GM19025 (cell line): Measurements from ENCODE around the gene C6orf118.

ENCODE experiments used
- ATAC-seq: cut with Tn5 transposase; IDR thresholded peaks from one replicate; pipeline ENCODE4 v1.9.1; 2021; ENCODE audit warnings: mild to moderate bottlenecking, low read depth, moderate library complexity; ENCODE audit not compliant: unreplicated experiment

The C6orf118 gene

GRCh38 chr6:165308926-165309731 lies at the start of gene C6orf118:
Gene C6orf118, minus strand, starts transcription at chr6:165309605. Its CDS starts 19 bp downstream, at chr6:165309586.
- no peak for ATAC-seq

GRCh38 chr6:165345700-165346099 lies 36.3 kb upstream of the C6orf118 start:
- no peak for ATAC-seq

DNA sequence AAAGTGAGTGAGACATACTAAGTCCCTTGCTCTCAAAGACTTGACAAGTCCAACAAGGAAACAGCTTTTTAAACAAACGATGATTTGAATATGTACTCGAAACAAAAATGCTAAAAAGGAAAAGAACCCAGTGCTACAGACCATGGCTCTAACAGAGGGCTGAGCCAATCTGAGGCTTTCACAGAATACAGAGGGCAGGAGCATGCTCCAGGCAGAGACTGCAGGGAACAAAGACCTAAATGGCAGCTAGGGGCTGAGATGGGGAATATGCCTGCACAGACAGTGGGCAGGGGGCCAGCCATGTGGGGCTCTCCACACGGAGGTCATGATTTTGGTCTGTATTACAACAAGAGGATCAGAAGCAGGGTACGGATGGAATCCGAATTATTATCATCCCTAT lies 31.1 kb upstream of the C6orf118 start:
- no peak for ATAC-seq

DNA sequence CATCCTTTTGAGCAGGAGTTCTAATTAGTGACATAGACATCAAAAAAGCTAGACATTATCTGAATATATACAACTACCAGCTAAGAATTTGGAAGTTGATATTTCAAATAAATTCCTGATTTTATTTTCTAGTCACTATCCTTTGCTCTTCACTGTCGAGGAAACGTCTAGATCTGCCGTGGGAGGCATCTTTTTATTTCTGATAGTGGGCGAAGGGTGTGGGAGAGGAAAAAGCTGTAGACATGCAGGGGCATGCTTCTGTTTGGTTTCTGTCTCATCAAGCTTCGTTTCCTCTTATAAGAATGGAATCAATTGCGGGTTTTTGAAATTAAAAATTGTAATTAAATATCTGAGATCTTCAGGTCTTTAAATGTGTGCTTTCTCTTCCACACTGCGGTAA lies 16.2 kb upstream of the C6orf118 start:
- ATAC-seq: no peak

GRCh38 chr6:165321555-165322145 lies 12.2 kb upstream of the C6orf118 start:
- no peak for ATAC-seq

DNA sequence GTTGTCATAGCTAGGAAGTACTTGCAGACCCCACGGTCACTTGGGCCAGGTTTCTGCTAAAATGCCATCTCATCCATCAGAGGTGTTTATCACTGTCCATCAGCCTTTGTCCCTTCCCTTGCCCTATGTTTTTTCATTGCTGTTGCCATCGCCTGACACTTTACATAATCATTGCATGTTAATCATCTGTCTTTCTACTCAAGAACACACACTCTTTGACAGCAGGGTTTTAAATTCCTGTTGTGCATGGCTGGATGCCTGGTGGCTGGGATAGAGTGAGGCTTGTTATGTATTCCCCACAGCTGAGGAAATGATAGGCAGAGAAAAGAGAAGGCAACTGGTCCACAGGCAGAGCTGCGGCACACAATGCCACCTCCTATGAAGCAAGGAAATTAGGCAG lies 11.7 kb upstream of the C6orf118 start:
- no peak for ATAC-seq

DNA sequence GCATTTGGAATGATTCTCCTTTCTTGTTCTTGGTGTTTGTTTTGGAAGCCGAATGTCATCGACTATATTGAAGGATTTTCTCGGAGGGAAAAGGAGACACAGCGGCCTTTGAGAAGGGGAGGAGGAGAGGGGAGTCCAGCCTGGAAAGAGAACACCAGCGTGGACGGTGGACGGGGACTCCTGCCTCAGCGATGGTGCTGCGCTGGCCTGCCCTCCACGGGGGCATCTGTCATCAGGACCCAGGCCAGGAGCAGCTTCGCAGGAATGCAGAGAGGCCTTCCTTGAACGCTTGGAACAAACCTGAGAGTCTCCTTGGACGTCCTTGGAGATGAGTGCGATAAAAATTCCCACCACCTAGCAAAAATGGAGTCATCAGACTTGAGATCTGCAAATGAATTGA lies 8.3 kb upstream of the C6orf118 start:
- no peak for ATAC-seq

DNA sequence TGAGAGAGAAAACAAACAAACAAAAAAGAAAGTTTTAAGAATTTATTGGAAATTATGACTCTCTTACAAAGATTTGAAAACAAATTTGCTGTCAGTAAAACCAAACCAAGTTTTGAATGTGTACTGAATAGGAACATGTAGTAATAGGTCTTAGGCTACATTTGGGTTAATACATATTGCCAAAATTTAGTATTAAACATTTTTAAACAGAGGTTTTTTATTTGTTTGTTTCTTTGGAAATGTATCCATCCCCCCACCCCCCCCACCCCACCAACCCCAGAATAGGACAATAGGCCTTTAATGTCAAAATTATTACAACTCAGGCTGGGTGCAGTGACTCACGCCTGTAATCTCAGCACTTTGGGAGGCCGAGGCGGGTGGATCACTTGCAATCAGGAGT lies 2.5 kb downstream of the C6orf118 start:
- ATAC-seq: no peak

DNA sequence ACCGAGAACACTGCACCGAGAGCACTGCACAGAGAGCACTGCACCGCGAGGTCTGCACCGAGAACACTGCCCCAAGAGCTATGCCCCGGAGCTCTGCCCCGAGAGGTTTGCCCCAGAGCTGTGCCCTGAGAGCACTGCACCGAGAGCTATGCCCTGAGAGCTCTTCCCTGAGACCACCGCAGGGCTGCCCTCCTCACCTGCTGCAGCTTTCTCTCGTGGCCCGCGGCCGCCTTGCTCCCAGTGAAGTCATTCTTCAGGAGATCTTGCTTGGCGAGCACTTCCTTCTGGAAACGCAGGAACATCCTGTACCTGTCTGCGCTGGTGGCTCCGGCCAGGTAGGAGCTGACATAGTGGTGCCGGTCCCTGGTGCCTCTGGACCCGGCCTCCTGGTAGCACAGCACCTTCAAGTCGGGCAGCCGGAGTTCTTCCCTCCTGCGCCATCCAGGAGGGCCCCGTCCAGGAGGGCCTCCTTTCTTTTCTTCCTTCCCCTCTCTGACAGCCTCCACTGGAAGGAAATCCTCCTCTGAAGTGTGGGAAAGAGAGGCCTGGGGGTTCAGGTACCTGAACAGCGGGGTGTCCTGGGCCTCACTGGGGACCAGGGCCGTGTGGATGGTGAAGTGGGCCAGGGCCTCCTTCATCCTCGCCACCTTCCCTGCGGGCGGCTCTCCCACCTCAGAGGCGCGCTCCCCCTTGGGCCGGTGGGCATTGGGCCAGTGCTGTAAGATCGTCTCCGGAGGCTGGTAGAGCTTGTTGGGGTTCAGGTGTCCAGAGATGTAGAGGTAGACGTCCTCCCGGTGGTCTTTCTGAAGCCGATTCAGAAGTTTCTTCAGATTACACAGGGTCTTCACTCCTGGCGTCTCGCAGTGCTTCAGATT lies 7.8 kb downstream of the C6orf118 start:
- ATAC-seq: no peak

- ATAC-seq: no peak
These were observed 8.9 kb downstream of the C6orf118 start for GRCh38 chr6:165300422-165300936.

- no peak for ATAC-seq
These were observed 10.5 kb downstream of the C6orf118 start for GRCh38 chr6:165298875-165299274.

GRCh38 chr6:165298402-165298801 lies 11.0 kb downstream of the C6orf118 start:
- no peak for ATAC-seq

DNA sequence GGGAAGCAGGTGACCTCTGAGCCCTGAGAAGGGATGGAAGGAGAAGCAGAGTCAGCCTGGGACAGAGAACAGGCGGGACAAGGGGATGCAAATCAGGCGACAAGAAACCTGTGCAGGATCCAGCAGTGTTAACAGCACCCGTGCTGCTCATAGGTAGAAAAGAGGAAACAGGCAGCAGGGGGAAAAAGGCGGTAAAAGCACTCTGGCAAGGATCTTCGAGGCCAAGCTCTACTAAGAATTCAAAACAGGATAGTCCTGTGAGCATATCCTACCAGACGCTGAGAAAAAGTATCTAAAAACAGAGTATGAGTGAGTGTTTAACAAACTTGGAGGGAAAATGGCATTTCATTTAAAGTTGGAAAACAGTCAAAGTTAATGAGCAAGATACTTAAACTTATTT lies 16.7 kb downstream of the C6orf118 start:
- ATAC-seq: no peak

DNA sequence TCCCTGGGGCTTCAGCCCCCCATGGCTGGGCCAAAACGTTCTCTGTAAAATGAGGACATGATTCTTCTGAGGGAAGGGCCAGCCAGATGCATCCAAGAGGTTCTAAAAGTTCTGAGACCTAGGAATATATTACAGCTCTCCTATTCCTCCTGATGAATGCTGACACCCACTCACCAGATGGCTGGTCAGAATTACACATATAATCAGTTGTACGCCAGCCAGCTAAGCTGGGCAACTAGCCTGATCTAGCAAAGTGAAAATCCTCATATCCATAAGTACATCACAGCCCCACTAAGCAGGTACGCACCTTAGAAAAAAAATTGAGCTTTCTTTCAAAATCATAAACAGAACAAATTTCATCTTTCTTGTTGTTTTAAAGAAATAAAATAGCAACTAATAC lies 34.8 kb downstream of the C6orf118 start:
- no peak for ATAC-seq

GRCh38 chr6:165272585-165272984 lies 36.8 kb downstream of the C6orf118 start:
- no peak for ATAC-seq

DNA sequence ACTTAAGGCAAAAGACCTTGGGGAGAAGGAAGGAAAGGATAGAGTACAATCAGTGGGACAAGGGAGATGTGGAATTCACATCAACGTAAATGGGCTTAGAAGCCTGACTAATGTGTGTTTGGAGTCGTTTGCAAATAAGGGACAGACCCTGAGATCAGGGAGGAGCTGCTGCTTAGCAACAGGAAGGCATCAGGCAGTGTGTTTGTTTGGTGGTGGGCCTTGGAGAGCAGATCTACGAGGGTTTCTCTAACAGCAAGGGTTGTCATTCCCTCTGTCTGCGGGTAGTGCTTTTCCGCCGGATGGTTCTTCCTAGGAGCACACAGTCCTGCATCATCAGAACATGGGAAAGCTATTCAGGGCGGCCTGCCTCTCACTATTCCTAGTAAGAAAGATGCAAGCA lies 40.4 kb downstream of the C6orf118 start:
- no peak for ATAC-seq

DNA sequence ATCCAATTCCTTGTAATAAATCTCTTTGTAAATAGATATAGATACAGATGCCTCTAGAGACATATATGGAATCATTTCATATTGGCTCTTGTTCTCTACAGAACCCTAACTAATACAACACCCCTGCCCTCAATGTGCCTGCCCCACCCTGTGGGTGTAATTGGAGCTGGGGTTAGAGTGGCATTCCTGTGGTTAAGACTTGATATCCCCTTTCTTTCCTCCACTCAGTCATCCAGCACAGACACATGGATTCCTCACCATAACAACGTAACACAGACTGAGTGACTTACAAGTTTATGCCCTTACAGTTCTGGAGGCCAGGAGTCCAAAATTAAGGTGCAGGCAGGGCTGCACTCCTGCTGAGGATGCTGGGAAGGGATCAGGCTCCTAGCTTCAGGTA lies 42.8 kb downstream of the C6orf118 start:
- no peak for ATAC-seq

GRCh38 chr6:165266191-165266590 lies 43.2 kb downstream of the C6orf118 start:
- ATAC-seq: no peak

GRCh38 chr6:165260462-165260861 lies 48.9 kb downstream of the C6orf118 start:
- no peak for ATAC-seq

GRCh38 chr6:165249808-165250207 lies 59.6 kb downstream of the C6orf118 start:
- no peak for ATAC-seq

DNA sequence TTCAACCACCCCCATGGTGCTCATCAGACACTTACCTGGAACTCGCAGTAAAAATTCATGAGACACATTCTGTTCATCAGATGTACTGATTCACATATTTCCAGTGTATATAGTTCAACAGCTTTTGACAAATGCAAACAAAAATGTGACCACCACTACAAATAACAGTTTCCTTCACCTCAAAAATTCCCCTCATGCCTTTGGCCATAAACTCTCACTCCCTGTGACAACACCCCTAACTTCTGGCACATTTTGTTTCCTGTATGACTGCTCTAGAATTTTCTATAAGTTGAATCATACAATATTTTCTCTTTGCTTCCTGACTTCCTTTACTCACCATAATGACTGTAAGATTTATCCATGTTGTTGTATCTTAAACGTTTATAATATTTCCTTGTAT lies 63.7 kb downstream of the C6orf118 start:
- ATAC-seq: no peak
